Measurements from ENCODE around the gene PLA2G3.

The PLA2G3 gene

GRCh38 chr22:31086703-31087330 lies 53.5 kb downstream of the PLA2G3 start:
- H3K27ac ChIP-seq, result peak overlapping the region; percentile 86
- DNase-seq (ENCODE audit: low spot score), result no peak
- ChIA-PET POLR2A (ENCODE audit: low non-redundant PET) (no interaction called here), CTCF (no interaction called here)
- TF ChIP-seq, protein P1, sequence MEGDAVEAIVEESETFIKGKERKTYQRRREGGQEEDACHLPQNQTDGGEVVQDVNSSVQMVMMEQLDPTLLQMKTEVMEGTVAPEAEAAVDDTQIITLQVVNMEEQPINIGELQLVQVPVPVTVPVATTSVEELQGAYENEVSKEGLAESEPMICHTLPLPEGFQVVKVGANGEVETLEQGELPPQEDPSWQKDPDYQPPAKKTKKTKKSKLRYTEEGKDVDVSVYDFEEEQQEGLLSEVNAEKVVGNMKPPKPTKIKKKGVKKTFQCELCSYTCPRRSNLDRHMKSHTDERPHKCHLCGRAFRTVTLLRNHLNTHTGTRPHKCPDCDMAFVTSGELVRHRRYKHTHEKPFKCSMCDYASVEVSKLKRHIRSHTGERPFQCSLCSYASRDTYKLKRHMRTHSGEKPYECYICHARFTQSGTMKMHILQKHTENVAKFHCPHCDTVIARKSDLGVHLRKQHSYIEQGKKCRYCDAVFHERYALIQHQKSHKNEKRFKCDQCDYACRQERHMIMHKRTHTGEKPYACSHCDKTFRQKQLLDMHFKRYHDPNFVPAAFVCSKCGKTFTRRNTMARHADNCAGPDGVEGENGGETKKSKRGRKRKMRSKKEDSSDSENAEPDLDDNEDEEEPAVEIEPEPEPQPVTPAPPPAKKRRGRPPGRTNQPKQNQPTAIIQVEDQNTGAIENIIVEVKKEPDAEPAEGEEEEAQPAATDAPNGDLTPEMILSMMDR (conservative IDR thresholded peaks at IDR 0.05; ENCODE audit: low read depth), result no peak

DNA sequence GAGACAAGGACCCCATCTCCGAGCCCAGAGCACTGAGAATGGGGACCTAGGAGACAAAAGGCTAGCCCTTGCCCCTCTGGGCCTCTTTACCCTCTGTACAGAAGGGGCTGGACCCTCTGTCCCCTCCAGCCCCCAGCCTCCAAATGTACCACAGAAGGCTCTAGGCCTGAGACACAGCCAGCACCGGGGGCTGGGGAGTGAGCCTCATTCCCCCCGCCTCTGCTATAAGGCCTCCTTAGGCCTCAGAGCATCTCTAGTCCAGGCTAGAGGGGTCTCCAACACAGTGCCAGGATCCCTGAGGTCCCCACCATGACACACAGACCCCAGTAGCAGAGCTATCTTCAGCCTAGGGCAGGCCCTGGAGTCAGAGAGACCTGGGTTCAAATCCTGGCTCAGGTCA lies 54.4 kb downstream of the PLA2G3 start:
- DNase-seq (ENCODE audit: low spot score), result no peak
- ChIA-PET POLR2A (ENCODE audit: low non-redundant PET) (no interaction called here), CTCF (no interaction called here)
- H3K27ac ChIP-seq, result peak overlapping the region; percentile 86
- TF ChIP-seq, protein P1 (conservative IDR thresholded peaks at IDR 0.05; ENCODE audit: low read depth), result no peak

- ChIA-PET CTCF (interaction anchor here (0.6 to 1.4 kb wide), 4 partner anchors 8 to 140 kb away, joined by 3 to 7 read pairs (median 4); partner anchors contain the start of gene TUG1), POLR2A (ENCODE audit: low non-redundant PET) (no interaction called here)
- no peak for DNase-seq (ENCODE audit: low spot score)
- TF ChIP-seq, protein P1 (conservative IDR thresholded peaks at IDR 0.05; ENCODE audit: low read depth), result peak; percentile 41; the same call in 1 of the 2 replicates
- peak overlapping the region; percentile 86 for H3K27ac ChIP-seq
These were observed 54.8 kb downstream of the PLA2G3 start for GRCh38 chr22:31085493-31085824.

DNA sequence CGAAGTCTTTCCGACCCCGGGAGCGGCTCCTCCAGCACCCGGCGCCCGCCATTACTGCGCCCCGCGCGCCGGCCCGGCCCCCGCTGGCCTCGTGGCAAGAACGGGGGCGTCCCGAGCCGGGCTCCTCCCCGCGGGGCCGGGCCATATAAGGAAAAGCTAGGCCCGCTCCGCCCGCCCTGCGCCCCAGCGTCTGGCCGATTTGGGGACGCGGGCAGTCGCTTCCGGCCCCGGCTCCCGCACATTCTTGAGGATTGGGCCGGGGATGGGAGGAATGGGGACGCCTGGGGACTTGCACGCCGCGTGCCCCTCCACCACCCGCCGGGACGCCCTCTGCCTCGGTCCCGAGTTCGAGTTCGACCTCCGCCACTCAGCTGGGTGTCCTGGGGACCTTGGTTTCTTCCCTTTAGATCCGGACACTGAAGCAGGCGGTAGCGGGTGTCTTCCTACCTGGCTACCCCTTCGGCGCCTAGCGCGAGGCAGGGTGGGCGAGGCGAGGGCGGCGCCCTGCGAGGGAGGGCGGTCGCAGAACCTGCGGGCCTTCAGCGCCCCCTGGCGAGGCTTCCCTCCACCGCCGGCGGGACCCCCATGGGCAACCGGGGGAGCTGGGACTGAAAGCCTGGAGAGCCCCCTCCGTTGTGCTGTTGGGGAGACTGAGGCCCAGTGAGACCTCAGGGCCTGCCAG lies 55.4 kb downstream of the PLA2G3 start:
- no peak for DNase-seq (ENCODE audit: low spot score)
- ChIA-PET CTCF (interaction anchor here (0.6 to 1.4 kb wide), 6 partner anchors 9 to 235 kb away, joined by 3 to 7 read pairs (median 4); partner anchors contain the start of gene TUG1), POLR2A (ENCODE audit: low non-redundant PET) (interaction anchor here (0.6 kb wide), 1 partner anchor 140 kb away, joined by 4 read pairs; no protein-coding TSS in a partner anchor)
- TF ChIP-seq, protein P1 (conservative IDR thresholded peaks at IDR 0.05; ENCODE audit: low read depth), result peak; percentile 78
- peak overlapping the region; percentile 86 for H3K27ac ChIP-seq

All from RWPE1 (cell line).